HG03571 (cell line): ENCODE data around the gene FGF2.
"Not testable (repeated sequence)": the region's sequence is repeated elsewhere in the genome, so short reads cannot be mapped to it uniquely, and the experiment has no call there.

Source experiments
- ATAC-seq: cut with Tn5 transposase; IDR thresholded peaks from one replicate; pipeline ENCODE4 v1.9.1; 2021; ENCODE audit not compliant: unreplicated experiment

FGF2 gene

GRCh38 chr4:122921300-122921699, 94.7 kb downstream of the FGF2 start:
- no peak for ATAC-seq

GRCh38 chr4:122921971-122922876, 95.6 kb downstream of the FGF2 start, which contains the start of gene NUDT6:
Gene NUDT6, minus strand, starts transcription at chr4:122922597. Its CDS starts 25 bp downstream, at chr4:122922572.
- peak; percentile 63 for ATAC-seq

- ATAC-seq: peak; percentile 97
Observed at GRCh38 chr4:122922877-122923511, 96.4 kb downstream of the FGF2 start.

GRCh38 chr4:122928930-122929329, 102.3 kb downstream of the FGF2 start:
- no peak for ATAC-seq

- no peak for ATAC-seq
Observed at GRCh38 chr4:122930862-122931261, 104.2 kb downstream of the FGF2 start.

- no peak for ATAC-seq
Observed at GRCh38 chr4:122932763-122933162, 106.1 kb downstream of the FGF2 start.

GRCh38 chr4:122945136-122945535, 118.5 kb downstream of the FGF2 start:
- ATAC-seq: not testable (repeated sequence)

GRCh38 chr4:122946142-122946541, 119.5 kb downstream of the FGF2 start:
- ATAC-seq: no peak
